GM12878 (cell line): ENCODE data around the gene MSH3. TPM values are rescaled to one million over a fixed set of nuclear protein-coding genes. Genes with fewer than 3 reads are reported as not detected.

ENCODE experiments used
- ATAC-seq: fragments of 200-7000 bp; cut with Tn5 transposase; 3 replicates; pipeline ENCODE4 v1.9.1; 2020; ENCODE audit warnings: mild to moderate bottlenecking, moderate library complexity
- BruUV-seq: library from RNA; stranded (reverse); fragments of 400-500 nt; replicated peaks from 2 replicates; lab custom pipeline; 2021; lab: Mats Ljungman, UMichigan
- CTCF ChIA-PET: fragments of 300-600 bp; sonication (Branson Sonifier 250); formaldehyde crosslinking; extraction: SDS; loops from one replicate; lab custom pipeline; 2021; ENCODE audit warnings: inconsistent platforms; lab: Yijun Ruan, JAX
- POLR2A ChIA-PET: fragments of 350-600 bp; formaldehyde crosslinking; extraction: SDS; loops from one replicate; lab custom pipeline; 2021; ENCODE audit warnings: inconsistent platforms; lab: Charles Lee
- RAD21 ChIA-PET: fragments of 300-600 bp; sonication (Branson Sonifier 250); formaldehyde crosslinking; loops from one replicate; lab custom pipeline; 2023; ENCODE audit warnings: antibody characterized with exemption; ENCODE audit not compliant: unreplicated experiment; lab: Charles Lee
- SMC1A ChIA-PET: fragments of 300-600 bp; sonication (Branson Sonifier 250); formaldehyde crosslinking; loops from one replicate; lab custom pipeline; 2023; ENCODE audit not compliant: unreplicated experiment, uncharacterized antibody; lab: Charles Lee
- DNase-seq: peaks from one replicate; pipeline ENCODE4 v3.0.0-alpha.2; 2011; ENCODE audit warnings: low read depth, low spot score
- FAIRE-seq: peaks from 3 replicates; lab custom pipeline; 2011; peaks lifted over from hg19 to GRCh38; lab: Jason Lieb, UNC
- H2AFZ ChIP-seq: 2 replicates; pipeline ENCODE4 v1.6.0; 2011; ENCODE audit warnings: low read depth, low read length, control low read depth; ENCODE audit not compliant: control insufficient read depth
- H3K27ac ChIP-seq: 2 replicates; pipeline ENCODE4 v1.5.1; 2011; ENCODE audit warnings: control low read depth; ENCODE audit not compliant: control insufficient read depth, insufficient read depth
- H3K27me3 ChIP-seq, 2 experiments: replicated peaks in 1 of 2; 2 replicates each; pipeline versions ENCODE4 v1.6.0 to v1.6.1; 2011; ENCODE audit warnings: low read length in 1 of 2; ENCODE audit not compliant: control insufficient read depth in 2 of 2, insufficient read depth in 2 of 2
- H3K36me3 ChIP-seq, 2 experiments: 2 replicates each; pipeline ENCODE4 v1.5.1; 2011; ENCODE audit warnings: low read length in 1 of 2; ENCODE audit not compliant: control insufficient read depth in 2 of 2, insufficient read depth in 2 of 2
- H3K4me1 ChIP-seq: 2 replicates; pipeline ENCODE4 v1.6.1; 2011; ENCODE audit warnings: mild to moderate bottlenecking, low read length, moderate library complexity, mixed read lengths; ENCODE audit not compliant: control insufficient read depth, insufficient read depth
- H3K4me2 ChIP-seq: 2 replicates; pipeline ENCODE4 v1.6.0; 2011; ENCODE audit warnings: control low read depth; ENCODE audit not compliant: control insufficient read depth, insufficient read depth
- H3K4me3 ChIP-seq: fragments of 200-600 bp; sonication (generic); 2 replicates; pipeline ENCODE4 v1.5.1; 2016
- H3K79me2 ChIP-seq: 2 replicates; pipeline ENCODE4 v1.6.0; 2011; ENCODE audit warnings: low read length; ENCODE audit not compliant: control insufficient read depth, insufficient read depth
- H3K9ac ChIP-seq: 2 replicates; pipeline ENCODE4 v1.8.0; 2011; ENCODE audit warnings: low read length, control low read depth, mixed read lengths; ENCODE audit not compliant: control insufficient read depth, insufficient read depth
- H3K9me3 ChIP-seq: replicated peaks from 3 replicates; pipeline ENCODE4 v1.5.1; 2011; ENCODE audit warnings: mild to moderate bottlenecking, low read length; ENCODE audit not compliant: control insufficient read depth, insufficient read depth
- H4K20me1 ChIP-seq: 2 replicates; pipeline ENCODE4 v1.6.0; 2011; ENCODE audit not compliant: control insufficient read depth, insufficient read depth
- CUX1 ChIP-seq: IDR thresholded peaks from 2 replicates; pipeline ENCODE4 v1.6.1; 2012; ENCODE audit warnings: improper control_type of control experiment, low read depth, low read length; ENCODE audit not compliant: insufficient replicate concordance
- E4F1 ChIP-seq: fragments of 450-650 bp; IDR thresholded peaks from 2 replicates; pipeline ENCODE4 v1.6.1; 2018; ENCODE audit warnings: borderline replicate concordance, mild to moderate bottlenecking; ENCODE audit not compliant: partially characterized antibody
- EP300 ChIP-seq, 2 experiments: fragments of 150-350 bp in 1 of 2; IDR thresholded peaks; 2 replicates each; pipeline ENCODE4 v1.6.1; 2011 to 2012; ENCODE audit warnings: low read depth in 2 of 2, low read length in 2 of 2, borderline replicate concordance in 1 of 2, improper control_type of control experiment in 1 of 2, inconsistent platforms in 1 of 2; ENCODE audit not compliant: control insufficient read depth in 1 of 2
- HDGF ChIP-seq: fragments of 450-650 bp; IDR thresholded peaks from 2 replicates; pipeline ENCODE4 v1.6.1; 2016; ENCODE audit warnings: antibody characterized with exemption
- LARP7 ChIP-seq: fragments of 450-650 bp; IDR thresholded peaks from 2 replicates; pipeline ENCODE4 v1.6.1; 2017; ENCODE audit warnings: mild to moderate bottlenecking
- MYC ChIP-seq: IDR thresholded peaks from 2 replicates; pipeline ENCODE4 v1.6.1; 2011; ENCODE audit warnings: mild to moderate bottlenecking, low read length, moderate library complexity, inconsistent platforms; ENCODE audit not compliant: insufficient read depth, insufficient replicate concordance, insufficient read length, severe bottlenecking
- NRF1 ChIP-seq: conservative IDR thresholded peaks from 2 replicates; pipeline ENCODE4 v1.6.1; 2011; ENCODE audit warnings: mild to moderate bottlenecking, low read depth, low read length, improper control_type of control experiment
- PKNOX1 ChIP-seq: fragments of 450-650 bp; IDR thresholded peaks from 2 replicates; pipeline ENCODE4 v1.6.1; 2016; ENCODE audit warnings: mild to moderate bottlenecking
- POLR2A ChIP-seq: IDR thresholded peaks from 2 replicates; pipeline ENCODE4 v1.6.1; 2011; ENCODE audit warnings: low read depth, mild to moderate bottlenecking, low read length
- SMC3 ChIP-seq: IDR thresholded peaks from 2 replicates; pipeline ENCODE4 v1.6.1; 2011; ENCODE audit warnings: low read length, improper control_type of control experiment, borderline replicate concordance
- SPI1 ChIP-seq: IDR thresholded peaks from 2 replicates; pipeline ENCODE4 v1.6.1; 2011; ENCODE audit warnings: low read depth, mild to moderate bottlenecking, low read length, moderate library complexity, borderline replicate concordance; ENCODE audit not compliant: insufficient read depth
- STAT1 ChIP-seq: fragments of 450-650 bp; conservative IDR thresholded peaks from 2 replicates; pipeline ENCODE4 v1.6.1; 2014; ENCODE audit warnings: antibody characterized with exemption, mild to moderate bottlenecking
- TAF1 ChIP-seq: IDR thresholded peaks from 2 replicates; pipeline ENCODE4 v1.6.1; 2011; ENCODE audit warnings: mild to moderate bottlenecking, low read depth, low read length, borderline replicate concordance
- TBL1XR1 ChIP-seq: IDR thresholded peaks from 2 replicates; pipeline ENCODE4 v1.6.1; 2012; ENCODE audit warnings: low read depth, low read length, improper control_type of control experiment
- YBX1 ChIP-seq: fragments of 450-650 bp; IDR thresholded peaks from 2 replicates; pipeline ENCODE4 v1.6.1; 2016; ENCODE audit warnings: antibody characterized with exemption
- ZSCAN29 ChIP-seq: fragments of 450-650 bp; IDR thresholded peaks from 2 replicates; pipeline ENCODE4 v1.6.1; 2017; ENCODE audit warnings: mild to moderate bottlenecking, moderate library complexity
- WGBS: methylation state at CpG from one replicate; pipeline ENCODE4 v1.1.6; 2016; ENCODE audit warnings: low lambda C conversion rate; ENCODE audit not compliant: insufficient replicate concordance, insufficient coverage; ENCODE audit errors: missing lambda C conversion rate; 5-methylcytosine and 5-hydroxymethylcytosine counted together
- in situ Hi-C: fragments of 300-500 bp; cut with MboI; formaldehyde crosslinking; loops from 9 replicates; pipeline ENCODE4 v1.14.3; 2018; ENCODE audit warnings: mixed read lengths
- intact Hi-C: fragments of 100-400 bp; cut with micrococcal nuclease; formaldehyde crosslinking; loops from one replicate; pipeline ENCODE4 v1.14.2; 2022; ENCODE audit not compliant: unreplicated experiment
- polyA plus RNA-seq, 11 experiments: library from polyadenylated mRNA; depleted of rRNA in 4 of 11; unstranded in 6 of 11; stranded (reverse) in 5 of 11; fragments of >200 nt; fragmentation: Nextera tagmentation in 4 of 11; fragmentation: Illumina TruSeq in 1 of 11; extraction: Ambion mirVana in 4 of 11; extraction: Trizol in 1 of 11; gene quantifications; 1 replicate in 1 of 11; 2 replicates in 10 of 11; pipeline versions ENCODE4 v1.2.1 to v1.2.3, GENCODE V29; 2011 to 2016; ENCODE audit warnings: inconsistent platforms in 2 of 11, missing spikeins in 2 of 11, low read depth in 1 of 11
- total RNA-seq, 4 experiments: library from RNA; depleted of rRNA in 3 of 4; stranded (reverse); fragments of >200 nt in 3 of 4; fragmentation: Illumina TruSeq in 1 of 4; extraction: Trizol in 1 of 4; gene quantifications; 2 replicates each; pipeline versions ENCODE4 v1.2.1 to v1.2.3, GENCODE V29; 2013 to 2021

MSH3 gene
- total and polyA plus RNA-seq, 10 of the 15 experiments (the other 5 are each of a cell fraction or from before 2014, with no cell fraction given): 4.7 to 17.5 (median 12.2) TPM

GRCh38 chr5:80707645-80708044 is 53.2 kb downstream of the MSH3 start:
- no peak overlapping the region for H3K9ac ChIP-seq

More at GRCh38 chr5:80707645-80708044, 53.2 kb downstream of the MSH3 start:
- H3K4me3 ChIP-seq: no peak overlapping the region
- ATAC-seq (no peak), DNase-seq (no peak), FAIRE-seq (no peak)
- ChIA-PET POLR2A (no interaction called here), CTCF (interaction anchor here (1.6 kb wide), 1 partner anchor 20 kb away, joined by 3 read pairs; no protein-coding TSS in a partner anchor), RAD21 (no interaction called here), SMC1A (interaction anchor here (1.0 kb wide), 2 partner anchors 13 to 90 kb away, joined by 3 read pairs; no protein-coding TSS in a partner anchor)
- H3K4me2 ChIP-seq: no peak overlapping the region
- H3K9me3 ChIP-seq: no peaks in the 10 kb centered on the region
- H3K27me3 ChIP-seq: no peaks in the 10 kb centered on the region
- in situ Hi-C loops: loop anchor here (10.0 kb wide), 1 partner anchor 457 kb away; no protein-coding TSS in a partner anchor
- no TSS peak for BruUV-seq
- no peak overlapping the region for H2AFZ ChIP-seq
- TF ChIP-seq E4F1: no peak
- no peak for TF ChIP-seq CUX1
- no peak for TF ChIP-seq MYC
- TF ChIP-seq TBL1XR1: no peak
- TF ChIP-seq STAT1: no peak
- no peak for TF ChIP-seq SPI1
- no peak for TF ChIP-seq TAF1
- TF ChIP-seq HDGF: no peak
- TF ChIP-seq SMC3: no peak
- no peak for TF ChIP-seq YBX1
- TF ChIP-seq LARP7: no peak
- no peak for TF ChIP-seq PKNOX1
- TF ChIP-seq POLR2A: no peak
- TF ChIP-seq ZSCAN29: no peak
- no peak for TF ChIP-seq NRF1
- TF ChIP-seq EP300 (IDR thresholded peaks at IDR 0.05; ENCODE audit: borderline replicate concordance in 1 of 2, control insufficient read depth in 1 of 2, low read depth in 2 of 2, low read length in 2 of 2): no peak
- no peaks in the 10 kb centered on the region for H3K79me2 ChIP-seq
- peaks cover 2 to 3% of the 10 kb centered on the region in 2 experiments; a peak in 2 of 4 replicates for H3K36me3 ChIP-seq
- no peaks in the 10 kb centered on the region for H4K20me1 ChIP-seq
- H3K4me1 ChIP-seq: no peaks in the 10 kb centered on the region
- WGBS: 100% methylated on average over 1 of the region's 1 CpG
- no peak overlapping the region for H3K27ac ChIP-seq
- intact Hi-C loops: no loop called here
